ENCODE data around the gene NRARP. TPM values are rescaled to one million over a fixed set of nuclear protein-coding genes. Genes with fewer than 3 reads are reported as not detected.

The NRARP gene
- total RNA-seq, 1 donor from 2014 or later: 20.7 TPM

DNA sequence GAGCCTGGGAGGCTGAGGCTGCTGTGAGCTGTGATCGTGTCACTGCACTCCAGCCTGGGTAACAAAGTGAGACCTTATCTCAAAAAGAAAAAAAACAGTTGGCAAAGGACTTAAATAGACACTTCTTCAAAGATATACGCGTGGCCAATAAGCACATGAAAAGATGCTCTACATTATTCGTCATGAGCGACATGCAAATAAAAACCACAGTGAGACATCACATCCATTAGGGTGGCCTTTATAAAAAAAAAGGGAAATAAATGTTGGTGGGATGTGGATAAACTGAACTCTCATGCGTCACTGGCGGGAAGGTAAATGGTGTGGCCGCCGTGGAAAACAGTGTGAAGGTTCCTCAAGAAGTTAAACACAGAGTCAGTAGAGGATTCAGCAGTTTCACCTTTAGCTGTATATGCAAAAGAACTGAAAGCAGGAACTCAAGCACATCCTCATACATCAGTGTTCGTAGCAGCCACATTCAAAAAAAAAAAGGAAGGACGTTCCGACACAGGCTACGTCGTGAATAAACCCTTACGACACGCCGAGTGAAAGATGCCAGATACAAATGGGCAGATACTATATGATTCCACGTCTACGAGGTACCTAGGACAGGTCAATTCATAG is 24.5 kb upstream of the NRARP start:
- H3K9me3 ChIP-seq (ENCODE audit: low read depth): peaks cover 4% of the 10 kb centered on the region
- Mint-ChIP-seq H3K4me3 (no peak overlapping the region), H3K27ac (peak overlapping the region; percentile 18), H3K4me1 (peaks cover 5% of the 10 kb centered on the region), H3K9me3 (peaks cover 16% of the 10 kb centered on the region), H3K27me3 (ENCODE audit: insufficient read depth, low read depth) (peaks cover 3% of the 10 kb centered on the region), H3K36me3 (peaks cover 5% of the 10 kb centered on the region)
- no peaks in the 10 kb centered on the region for H3K4me1 ChIP-seq
- no peak overlapping the region for H3K4me2 ChIP-seq
- H3K79me2 ChIP-seq (ENCODE audit: low read depth): no peaks in the 10 kb centered on the region
- no peak overlapping the region for H3K4me3 ChIP-seq
- TF ChIP-seq, protein P1, sequence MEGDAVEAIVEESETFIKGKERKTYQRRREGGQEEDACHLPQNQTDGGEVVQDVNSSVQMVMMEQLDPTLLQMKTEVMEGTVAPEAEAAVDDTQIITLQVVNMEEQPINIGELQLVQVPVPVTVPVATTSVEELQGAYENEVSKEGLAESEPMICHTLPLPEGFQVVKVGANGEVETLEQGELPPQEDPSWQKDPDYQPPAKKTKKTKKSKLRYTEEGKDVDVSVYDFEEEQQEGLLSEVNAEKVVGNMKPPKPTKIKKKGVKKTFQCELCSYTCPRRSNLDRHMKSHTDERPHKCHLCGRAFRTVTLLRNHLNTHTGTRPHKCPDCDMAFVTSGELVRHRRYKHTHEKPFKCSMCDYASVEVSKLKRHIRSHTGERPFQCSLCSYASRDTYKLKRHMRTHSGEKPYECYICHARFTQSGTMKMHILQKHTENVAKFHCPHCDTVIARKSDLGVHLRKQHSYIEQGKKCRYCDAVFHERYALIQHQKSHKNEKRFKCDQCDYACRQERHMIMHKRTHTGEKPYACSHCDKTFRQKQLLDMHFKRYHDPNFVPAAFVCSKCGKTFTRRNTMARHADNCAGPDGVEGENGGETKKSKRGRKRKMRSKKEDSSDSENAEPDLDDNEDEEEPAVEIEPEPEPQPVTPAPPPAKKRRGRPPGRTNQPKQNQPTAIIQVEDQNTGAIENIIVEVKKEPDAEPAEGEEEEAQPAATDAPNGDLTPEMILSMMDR (IDR thresholded peaks at IDR 0.05): no peak
- TF ChIP-seq EZH2phosphoT487 (IDR thresholded peaks at IDR 0.05): no peak
- TF ChIP-seq EZH2 (IDR thresholded peaks at IDR 0.05): no peak
- H3K27me3 ChIP-seq: no peaks in the 10 kb centered on the region
- H4K20me1 ChIP-seq (ENCODE audit: low read depth): no peaks in the 10 kb centered on the region
- no peak overlapping the region for H2AFZ ChIP-seq (replicated peaks)
- no peak overlapping the region for H3K27ac ChIP-seq
- H3K9ac ChIP-seq: no peak overlapping the region
- peaks cover 10% of the 10 kb centered on the region for H3F3A ChIP-seq (ENCODE audit: low read depth)
- DNase-seq (ENCODE audit: low spot score): no peak
- no peaks in the 10 kb centered on the region for H3K36me3 ChIP-seq

DNA sequence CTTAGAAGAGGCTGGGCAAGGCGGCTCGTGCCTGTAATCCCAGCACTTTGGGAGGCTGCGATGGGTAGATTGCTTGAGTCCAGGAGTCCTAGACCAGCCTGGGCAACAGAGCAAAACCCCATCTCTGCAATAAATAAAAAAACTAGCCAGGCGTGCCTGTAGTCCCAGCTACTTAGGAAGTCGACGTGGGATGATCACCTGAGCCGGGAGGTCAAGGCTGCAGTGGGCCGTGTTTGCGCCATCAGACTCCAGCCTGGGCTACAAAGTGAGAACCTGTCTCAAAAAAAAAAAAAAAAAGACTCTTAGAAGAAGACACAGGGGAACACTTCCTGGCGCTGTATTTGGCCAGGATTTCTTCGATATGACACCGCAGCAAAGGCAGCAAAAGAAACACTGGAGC is 23.7 kb upstream of the NRARP start:
- no peak overlapping the region for H2AFZ ChIP-seq (replicated peaks)
- peaks cover 3% of the 10 kb centered on the region for H3K27me3 Mint-ChIP-seq (ENCODE audit: insufficient read depth, low read depth)
- peaks cover 4% of the 10 kb centered on the region for H3K9me3 ChIP-seq (ENCODE audit: low read depth)
- H4K20me1 ChIP-seq (ENCODE audit: low read depth): no peaks in the 10 kb centered on the region
- no peaks in the 10 kb centered on the region for H3K79me2 ChIP-seq (ENCODE audit: low read depth)
- peaks cover 13% of the 10 kb centered on the region for H3K9me3 Mint-ChIP-seq
- no peak overlapping the region for H3K4me3 ChIP-seq
- H3K9ac ChIP-seq: no peak overlapping the region
- H3K36me3 ChIP-seq: no peaks in the 10 kb centered on the region
- peaks cover 5% of the 10 kb centered on the region for H3K4me1 Mint-ChIP-seq
- peaks cover 5% of the 10 kb centered on the region for H3K36me3 Mint-ChIP-seq
- no peak overlapping the region for H3K4me2 ChIP-seq
- no peak overlapping the region for H3K27ac ChIP-seq
- H3F3A ChIP-seq (ENCODE audit: low read depth): peaks cover 10% of the 10 kb centered on the region
- no peaks in the 10 kb centered on the region for H3K27me3 ChIP-seq
- no peak overlapping the region for H3K4me3 Mint-ChIP-seq
- peaks cover 2% of the 10 kb centered on the region for H3K4me1 ChIP-seq
- no peak overlapping the region for H3K27ac Mint-ChIP-seq
- DNase-seq (ENCODE audit: low spot score): no peak
- TF ChIP-seq EZH2 (IDR thresholded peaks at IDR 0.05) (no peak), EZH2phosphoT487 (IDR thresholded peaks at IDR 0.05) (no peak)
- TF ChIP-seq, protein P1 (IDR thresholded peaks at IDR 0.05): no peak

DNA sequence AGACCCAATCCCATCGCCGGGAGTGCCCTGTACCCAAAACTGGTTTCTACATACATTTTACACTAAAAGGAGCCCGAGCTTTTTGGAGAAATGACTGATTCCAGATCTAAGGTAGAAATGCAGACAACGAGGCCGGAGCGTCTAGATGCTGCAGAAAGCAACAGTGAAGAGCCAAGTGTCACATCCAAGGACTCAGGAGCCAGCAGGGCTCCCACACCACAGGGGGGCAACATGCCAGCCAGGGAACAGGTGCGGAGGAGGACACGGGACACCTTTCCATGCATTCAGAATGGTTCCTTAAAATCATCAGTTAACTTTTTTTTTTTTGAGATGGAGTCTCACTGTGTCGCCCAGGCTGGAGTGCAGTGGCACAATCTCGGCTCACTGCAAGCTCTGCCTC is 23.1 kb upstream of the NRARP start:
- Histone ChIP-seq H3K27me3 (no peaks in the 10 kb centered on the region), H2AFZ (replicated peaks) (no peak overlapping the region), H3K27ac (no peak overlapping the region), H3K36me3 (no peaks in the 10 kb centered on the region), H3F3A (ENCODE audit: low read depth) (peaks cover 9% of the 10 kb centered on the region), H3K4me3 (no peak overlapping the region), H3K4me2 (no peak overlapping the region), H3K79me2 (ENCODE audit: low read depth) (no peaks in the 10 kb centered on the region), H3K4me1 (peaks cover 7% of the 10 kb centered on the region), H3K9me3 (ENCODE audit: low read depth) (peaks cover 4% of the 10 kb centered on the region), H4K20me1 (ENCODE audit: low read depth) (no peaks in the 10 kb centered on the region), H3K9ac (no peak overlapping the region)
- no peak for DNase-seq (ENCODE audit: low spot score)
- H3K4me3 Mint-ChIP-seq: no peak overlapping the region
- peaks cover 5% of the 10 kb centered on the region for H3K36me3 Mint-ChIP-seq
- H3K4me1 Mint-ChIP-seq: peaks cover 8% of the 10 kb centered on the region
- peaks cover 11% of the 10 kb centered on the region for H3K9me3 Mint-ChIP-seq
- peaks cover 3% of the 10 kb centered on the region for H3K27me3 Mint-ChIP-seq (ENCODE audit: insufficient read depth, low read depth)
- no peak overlapping the region for H3K27ac Mint-ChIP-seq
- no peak for TF ChIP-seq EZH2phosphoT487 (IDR thresholded peaks at IDR 0.05)

DNA sequence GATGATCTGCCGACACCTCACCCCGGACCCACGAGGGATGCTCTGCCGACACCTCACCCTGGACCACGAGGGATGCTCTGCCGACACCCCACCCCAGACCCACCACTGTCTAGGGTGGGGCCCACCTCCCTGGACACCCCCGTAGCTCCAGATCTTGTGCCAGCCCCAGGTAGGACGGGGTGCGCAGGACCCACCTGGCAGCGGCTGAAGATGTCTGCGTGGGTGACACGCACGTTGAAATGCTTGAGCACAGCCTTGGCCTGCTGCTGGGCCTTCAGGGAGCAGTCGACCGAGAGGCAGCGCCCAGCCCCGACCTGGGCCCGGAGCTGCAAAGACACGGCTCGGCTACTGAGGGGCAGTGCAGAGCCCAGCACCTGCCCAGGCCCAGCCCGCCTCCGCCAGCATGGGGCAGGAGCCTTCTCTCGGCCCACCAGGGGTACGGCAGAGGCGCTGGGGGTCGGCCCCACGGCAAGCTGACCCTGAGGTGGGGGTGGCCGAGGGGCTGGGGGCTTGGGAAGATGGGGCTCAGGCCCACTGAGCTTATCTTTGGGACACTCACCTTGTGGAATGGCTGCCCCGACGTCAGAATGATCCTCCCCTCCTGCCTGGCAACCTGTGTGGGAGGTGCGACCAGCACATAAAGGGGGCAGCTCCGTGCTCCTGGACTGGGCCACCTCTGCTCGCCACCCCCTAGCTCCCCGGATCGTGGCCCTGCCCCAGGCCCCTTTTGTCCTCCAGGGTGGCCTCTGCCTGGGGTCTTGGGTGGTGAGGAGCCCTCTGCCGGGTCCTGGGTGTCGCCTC is 21.7 kb upstream of the NRARP start:
- Histone ChIP-seq H2AFZ (replicated peaks) (no peak overlapping the region), H3K4me3 (no peak overlapping the region), H3K4me2 (no peak overlapping the region), H3F3A (ENCODE audit: low read depth) (peaks cover 12% of the 10 kb centered on the region), H3K4me1 (peaks cover 7% of the 10 kb centered on the region), H3K27ac (no peak overlapping the region), H4K20me1 (ENCODE audit: low read depth) (no peaks in the 10 kb centered on the region), H3K36me3 (no peaks in the 10 kb centered on the region), H3K9me3 (ENCODE audit: low read depth) (peaks cover 4% of the 10 kb centered on the region), H3K79me2 (ENCODE audit: low read depth) (no peaks in the 10 kb centered on the region), H3K9ac (no peak overlapping the region), H3K27me3 (no peaks in the 10 kb centered on the region)
- DNase-seq (ENCODE audit: low spot score): no peak
- no peak for TF ChIP-seq EZH2 (IDR thresholded peaks at IDR 0.05)
- TF ChIP-seq EZH2phosphoT487 (IDR thresholded peaks at IDR 0.05): no peak
- TF ChIP-seq, protein P1 (IDR thresholded peaks at IDR 0.05): no peak
- Mint-ChIP-seq H3K4me3 (no peak overlapping the region), H3K27ac (no peak overlapping the region), H3K36me3 (peaks cover 5% of the 10 kb centered on the region), H3K4me1 (peaks cover 12% of the 10 kb centered on the region), H3K9me3 (peaks cover 10% of the 10 kb centered on the region), H3K27me3 (ENCODE audit: insufficient read depth, low read depth) (peaks cover 3% of the 10 kb centered on the region)

All from neural progenitor cell (in vitro differentiated cells).